ENCODE results near the gene PRRX1.

- no peak for TF ChIP-seq CTCF (IDR thresholded peaks at IDR 0.05; ENCODE audit: low read depth, low read length)
- no peak for TF ChIP-seq EZH2phosphoT487 (IDR thresholded peaks at IDR 0.05; ENCODE audit: low read depth)
These were observed 44.2 kb downstream of the PRRX1 start for GRCh38 chr1:170707959-170708655.

All from OCI-LY3 (cell line).